ENCODE results near the gene HECTD1.
A peak's percentile ranks its signal among the peaks of the same experiment; 100 is the strongest.
"Not testable (repeated sequence)": the region's sequence is repeated elsewhere in the genome, so short reads cannot be mapped to it uniquely, and the experiment has no call there.

HECTD1 gene

DNA sequence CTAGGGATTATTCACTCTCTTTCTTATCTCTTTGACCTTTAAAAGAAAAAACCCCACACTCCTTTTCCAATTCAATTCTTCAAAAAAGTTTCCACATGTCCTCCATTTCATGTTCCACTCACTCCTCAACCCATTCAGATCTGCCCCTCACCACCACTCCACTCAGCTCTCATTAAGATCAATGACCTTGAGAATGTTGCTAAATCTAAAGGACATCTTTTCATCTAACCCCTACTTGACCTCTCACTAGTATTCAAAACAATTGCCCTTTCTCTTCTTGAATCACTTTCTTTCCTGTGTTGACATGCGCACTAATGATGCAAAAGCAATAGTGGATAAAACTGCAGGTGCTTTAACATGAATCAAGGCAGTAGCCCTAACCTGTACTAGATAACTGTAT, 9.9 kb downstream of the HECTD1 start:
- intact Hi-C loops (cut with DNase I), result no loop called here
- no peak for DNase-seq

DNA sequence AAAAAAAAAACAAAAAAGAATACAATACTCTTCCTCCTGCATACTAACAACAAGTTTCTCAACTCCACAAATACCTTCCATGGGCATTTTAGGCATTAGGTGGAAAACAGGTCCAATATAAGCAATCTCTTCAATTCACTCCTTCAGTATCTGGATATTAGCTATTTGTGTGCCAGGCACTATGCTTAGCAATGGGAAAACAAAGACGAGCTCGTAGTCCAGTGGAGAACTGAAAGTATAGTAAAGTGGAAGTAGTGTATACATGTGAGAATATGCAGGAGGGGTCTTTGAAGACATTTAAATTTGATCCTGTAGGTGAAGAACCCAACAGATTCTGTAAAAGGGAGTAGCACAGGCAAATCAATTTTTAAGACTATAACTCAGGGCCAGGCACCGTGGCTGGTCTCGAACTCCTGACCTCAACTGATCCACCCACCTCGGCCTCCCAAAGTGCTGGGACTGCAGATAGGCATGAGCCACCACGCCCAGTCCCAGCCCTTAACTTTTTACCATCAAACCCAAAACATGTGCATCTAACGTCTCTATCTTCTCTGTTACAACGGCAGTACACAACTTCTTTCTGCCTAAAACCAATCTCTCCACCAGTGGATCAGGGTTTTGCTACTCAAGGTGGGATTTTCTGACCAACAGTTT, 10.6 kb downstream of the HECTD1 start:
- intact Hi-C loops (cut with DNase I), result no loop called here
- no peak for DNase-seq

DNA sequence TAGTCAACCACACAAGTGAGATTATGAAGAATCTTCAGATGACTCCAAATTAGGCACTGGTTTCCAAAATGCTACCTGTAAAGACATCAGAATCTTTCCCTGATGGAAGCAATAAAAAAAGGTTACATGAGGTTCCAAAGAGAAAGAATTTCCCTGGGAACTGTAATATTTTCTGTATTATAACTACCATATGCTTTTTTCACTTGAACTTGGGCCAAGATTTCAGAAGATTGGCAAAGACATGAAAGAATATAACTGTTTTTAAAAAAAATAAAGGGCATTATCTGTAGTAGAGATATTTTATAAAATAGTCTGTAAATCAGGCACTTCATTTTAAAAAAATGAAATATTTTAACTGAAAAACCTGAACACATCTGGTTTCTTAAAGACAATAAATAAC, 12.9 kb downstream of the HECTD1 start:
- DNase-seq, result no peak
- intact Hi-C loops (cut with DNase I), result no loop called here

DNA sequence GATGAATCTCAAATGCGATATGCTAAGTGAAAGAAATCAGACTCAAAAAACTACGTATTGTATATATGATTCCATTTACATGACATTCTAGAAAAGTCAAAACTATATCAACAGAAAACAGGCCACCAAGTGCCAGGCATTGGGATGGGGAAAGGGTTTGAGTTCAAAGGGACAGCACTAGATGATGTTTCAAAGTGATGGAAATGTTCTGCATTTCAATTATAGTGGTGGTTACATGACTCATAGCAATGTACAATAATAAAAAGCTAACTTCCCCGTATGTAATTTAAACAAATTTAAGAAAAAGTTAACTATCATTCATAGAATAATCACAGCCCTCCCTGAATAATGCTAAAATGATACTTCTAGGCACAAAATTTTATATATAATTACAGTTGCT, 13.5 kb downstream of the HECTD1 start:
- no peak for DNase-seq
- intact Hi-C loops (cut with DNase I), result no loop called here

DNA sequence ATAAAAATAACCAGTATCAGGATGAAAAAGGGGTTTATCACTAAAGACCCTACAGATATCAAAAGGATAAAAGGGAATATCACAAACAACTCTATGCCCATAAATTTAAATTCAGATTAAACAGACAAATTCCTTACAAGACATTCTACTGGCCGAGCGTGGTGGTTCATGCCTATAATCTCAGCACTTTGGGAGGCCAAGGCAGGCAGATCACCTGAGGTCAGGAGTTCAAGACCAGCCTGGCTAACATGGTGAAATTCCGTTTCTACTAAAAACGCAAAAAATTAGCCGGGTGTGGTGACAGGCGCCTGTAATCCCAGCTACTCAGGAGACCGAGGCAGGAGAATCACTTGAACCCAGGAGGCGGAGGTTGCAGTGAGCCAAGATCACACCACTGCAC, 15.0 kb downstream of the HECTD1 start:
- intact Hi-C loops (cut with DNase I); DNase-seq: not testable (repeated sequence)

GRCh38 chr14:31190717-31191263, 16.8 kb downstream of the HECTD1 start:
- no peak for DNase-seq
- intact Hi-C loops (cut with DNase I), result no loop called here

- intact Hi-C loops (cut with DNase I), result no loop called here
Measured at GRCh38 chr14:31190219-31190603, 17.4 kb downstream of the HECTD1 start.

GRCh38 chr14:31189346-31190218, 18.0 kb downstream of the HECTD1 start:
- intact Hi-C loops (cut with DNase I), result no loop called here

More at GRCh38 chr14:31190219-31190603, 17.4 kb downstream of the HECTD1 start:
- no peak for DNase-seq

DNA sequence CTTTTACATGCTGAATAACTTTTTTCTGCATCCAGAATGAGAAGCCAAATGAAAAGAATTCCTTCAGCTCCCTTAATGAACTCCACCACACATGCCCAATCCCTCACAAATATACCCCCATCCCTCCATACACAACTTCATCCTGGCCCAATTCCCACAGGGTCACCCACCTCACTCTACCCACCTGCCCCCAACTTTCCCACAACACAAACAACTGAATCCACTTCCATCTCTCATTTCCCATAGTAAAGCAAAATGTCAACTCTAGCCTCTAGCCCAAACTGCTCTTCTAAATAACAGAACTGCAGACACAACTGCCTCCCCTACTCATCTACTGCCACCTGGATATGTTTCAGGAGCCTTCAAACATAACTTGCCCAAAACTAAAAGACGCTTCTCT, 18.8 kb downstream of the HECTD1 start:
- intact Hi-C loops (cut with DNase I), result no loop called here
- no peak for DNase-seq

More at GRCh38 chr14:31189346-31190218, 18.0 kb downstream of the HECTD1 start:
- DNase-seq, result peak in 1 of 10 donors; percentile 45

DNA sequence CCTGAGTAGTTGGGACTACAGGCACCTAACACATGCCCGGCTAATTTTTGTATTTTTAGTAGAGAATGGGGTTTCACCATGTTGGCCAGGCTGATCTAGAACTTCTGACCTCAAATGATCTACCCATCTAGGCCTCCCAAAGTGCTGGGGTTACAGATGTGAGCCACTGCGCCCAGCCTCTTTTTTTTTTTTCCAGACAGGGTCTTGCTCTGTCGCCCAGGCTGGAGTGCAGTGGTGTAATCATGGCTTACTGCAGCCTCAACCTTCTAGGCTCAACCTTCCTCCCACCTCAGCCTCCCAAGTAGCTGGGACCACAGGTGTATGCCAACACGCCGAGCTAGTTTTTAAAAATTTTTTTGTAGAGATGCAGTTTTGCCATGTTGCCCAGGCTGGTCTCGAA, 25.6 kb downstream of the HECTD1 start:
- intact Hi-C loops (cut with DNase I); DNase-seq: not testable (repeated sequence)

DNA sequence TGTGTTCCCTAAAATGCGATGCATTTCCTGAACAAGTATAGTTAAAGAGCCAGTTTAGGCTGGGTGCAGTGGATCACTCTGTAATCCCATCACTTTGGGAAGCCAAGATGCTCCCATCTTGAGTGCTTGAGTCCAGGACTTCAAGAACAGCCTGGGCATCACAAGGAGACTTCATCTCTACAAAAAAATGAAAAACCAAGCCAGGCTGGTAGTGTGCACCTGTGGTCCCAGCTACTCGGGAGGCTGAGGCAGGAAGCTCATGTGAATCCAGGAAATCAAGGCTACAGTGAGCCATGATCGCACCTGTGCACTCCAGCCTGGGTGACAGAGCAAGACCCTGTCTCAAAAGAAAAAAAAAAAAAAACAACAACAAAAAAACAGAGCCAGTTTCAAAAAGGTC, 26.3 kb downstream of the HECTD1 start:
- intact Hi-C loops (cut with DNase I), result no loop called here
- no peak for DNase-seq

- DNase-seq, result no peak
- intact Hi-C loops (cut with DNase I), result no loop called here
Measured at GRCh38 chr14:31180299-31181051, 27.1 kb downstream of the HECTD1 start.

GRCh38 chr14:31174433-31174832, 33.2 kb downstream of the HECTD1 start:
- intact Hi-C loops (cut with DNase I), result no loop called here

DNA sequence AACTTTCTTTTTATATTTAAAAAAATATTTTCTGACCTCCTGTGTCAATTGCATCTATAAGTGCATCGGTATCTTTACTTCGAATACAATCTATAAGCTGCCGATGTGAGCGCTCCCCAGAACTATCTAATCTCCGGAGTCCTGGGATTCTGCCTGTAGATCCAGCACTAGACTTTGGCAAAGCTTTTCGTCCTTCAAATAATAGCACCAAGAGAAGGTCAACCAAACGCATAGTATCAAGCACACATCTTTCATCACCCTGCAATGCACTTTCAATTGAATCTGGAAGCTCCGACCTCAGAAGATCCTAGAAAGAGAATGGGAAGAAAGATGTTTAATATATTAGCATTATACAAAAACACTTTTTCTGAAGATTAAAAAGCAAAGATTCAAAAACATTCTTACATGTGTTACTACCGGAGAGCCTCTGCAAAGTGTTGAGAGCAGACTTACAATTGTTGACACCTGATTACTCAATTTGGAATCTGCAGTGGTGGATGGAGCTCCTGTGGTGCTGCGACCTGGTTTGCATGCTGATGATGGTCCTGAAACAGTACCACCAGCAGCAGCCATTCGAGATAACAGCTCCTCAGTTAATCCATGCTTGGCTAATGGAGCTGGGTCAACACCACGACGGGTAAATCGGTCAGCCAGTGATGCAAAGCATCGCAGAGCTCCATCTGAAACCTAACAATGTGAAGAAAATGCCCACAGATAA, 34.3 kb downstream of the HECTD1 start:
- intact Hi-C loops (cut with DNase I), result no loop called here

More at GRCh38 chr14:31174433-31174832, 33.2 kb downstream of the HECTD1 start:
- no peak for DNase-seq

GRCh38 chr14:31172084-31172483, 35.5 kb downstream of the HECTD1 start:
- no peak for DNase-seq

More for the DNA sequence above, 34.3 kb downstream of the HECTD1 start:
- no peak for DNase-seq

GRCh38 chr14:31170411-31170810, 37.2 kb downstream of the HECTD1 start:
- intact Hi-C loops (cut with DNase I), result no loop called here
- no peak for DNase-seq

More at GRCh38 chr14:31172084-31172483, 35.5 kb downstream of the HECTD1 start:
- intact Hi-C loops (cut with DNase I), result no loop called here

DNA sequence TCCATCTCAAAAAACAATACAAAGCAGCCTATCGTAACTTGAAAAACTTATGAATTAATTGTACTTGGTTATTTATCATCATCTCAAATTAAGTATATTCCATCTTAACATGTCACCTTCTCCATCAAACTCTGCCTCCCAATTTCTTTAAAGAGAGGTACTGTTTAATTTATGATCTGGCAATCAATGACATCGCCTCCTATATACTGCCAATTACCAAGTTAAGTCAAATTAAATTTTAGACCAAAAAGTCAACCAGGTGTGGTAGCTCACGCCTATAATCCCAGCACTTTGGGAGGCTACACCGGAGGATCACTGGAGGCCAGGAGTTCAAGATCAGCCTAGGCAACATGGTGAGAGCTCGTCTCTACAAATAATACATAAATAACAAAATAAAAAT, 37.7 kb downstream of the HECTD1 start:
- intact Hi-C loops (cut with DNase I), result no loop called here
- no peak for DNase-seq

- DNase-seq, result no peak
- intact Hi-C loops (cut with DNase I), result no loop called here
Measured at GRCh38 chr14:31167032-31167431, 40.6 kb downstream of the HECTD1 start.

DNA sequence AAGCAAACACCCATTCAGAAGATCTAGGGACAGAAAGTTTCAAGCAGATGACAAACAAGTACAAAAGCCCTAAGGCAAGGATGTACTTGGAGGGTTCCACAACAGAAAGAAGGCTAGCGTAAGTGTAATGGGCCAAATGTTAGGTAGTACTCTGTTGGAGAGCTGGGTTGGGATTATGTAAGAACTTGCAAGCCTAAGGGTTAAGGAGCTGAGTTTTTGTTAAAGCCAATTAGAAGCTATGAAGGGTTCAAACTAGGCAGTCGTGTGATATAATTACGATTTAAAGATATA, 41.4 kb downstream of the HECTD1 start:
- intact Hi-C loops (cut with DNase I), result no loop called here
- no peak for DNase-seq

GRCh38 chr14:31164115-31164514, 43.5 kb downstream of the HECTD1 start:
- DNase-seq, result no peak
- intact Hi-C loops (cut with DNase I), result no loop called here

Measured in posterior cingulate gyrus (tissue), 11 donors.